ENCODE results near the gene IL2RA. TPM values are rescaled to one million over a fixed set of nuclear protein-coding genes. Genes with fewer than 3 reads are reported as not detected.

Gene IL2RA
- total and polyA plus RNA-seq, 9 of the 15 experiments (the other 6 are each of a cell fraction or from before 2014, with no cell fraction given) = 0.95 TPM; not detected in 8

DNA sequence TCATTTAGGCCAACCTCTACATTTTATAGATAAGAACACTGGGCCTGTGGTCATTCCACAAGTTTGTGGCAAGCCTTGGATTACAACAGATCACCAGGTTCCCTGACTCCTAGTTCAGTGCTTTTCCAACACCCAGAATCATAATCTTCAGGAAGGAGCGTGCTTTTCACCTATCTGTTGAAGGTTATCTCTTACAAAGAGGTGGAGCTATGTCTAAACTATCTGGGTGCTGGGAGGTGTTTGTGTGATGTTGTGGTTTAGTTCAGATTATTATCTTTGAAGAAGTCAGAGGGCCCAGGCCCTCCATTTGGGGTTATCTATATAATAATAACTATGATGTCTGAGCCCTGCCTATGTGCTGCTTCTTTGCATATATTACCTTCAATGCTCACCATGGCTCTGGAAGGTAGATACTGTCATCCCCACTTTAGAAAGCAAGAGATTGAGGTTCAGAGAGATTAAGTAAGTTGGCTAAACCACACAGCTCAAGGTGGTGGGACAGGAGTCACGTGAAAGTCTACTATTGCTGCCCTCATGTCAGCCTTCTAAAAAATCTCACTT, 24.0 kb downstream of the IL2RA start (continued):
- TF ChIP-seq CTBP1 (IDR thresholded peaks at IDR 0.05; ENCODE audit: borderline replicate concordance) = peak; percentile 24; the same call in 1 of the 2 replicates
- TF ChIP-seq ZNF263 (CRISPR knock-in tag; IDR thresholded peaks at IDR 0.05; ENCODE audit: borderline replicate concordance) = no peak
- TF ChIP-seq ZNF436 (CRISPR knock-in tag; IDR thresholded peaks at IDR 0.05) = no peak
- no peak for TF ChIP-seq ZNF197 (CRISPR knock-in tag; IDR thresholded peaks at IDR 0.05; ENCODE audit: low read depth)
- TF ChIP-seq GABPB1 (CRISPR knock-in tag; IDR thresholded peaks at IDR 0.05) = no peak
- no peak for TF ChIP-seq ZNF586 (CRISPR knock-in tag; conservative IDR thresholded peaks at IDR 0.05)

DNA sequence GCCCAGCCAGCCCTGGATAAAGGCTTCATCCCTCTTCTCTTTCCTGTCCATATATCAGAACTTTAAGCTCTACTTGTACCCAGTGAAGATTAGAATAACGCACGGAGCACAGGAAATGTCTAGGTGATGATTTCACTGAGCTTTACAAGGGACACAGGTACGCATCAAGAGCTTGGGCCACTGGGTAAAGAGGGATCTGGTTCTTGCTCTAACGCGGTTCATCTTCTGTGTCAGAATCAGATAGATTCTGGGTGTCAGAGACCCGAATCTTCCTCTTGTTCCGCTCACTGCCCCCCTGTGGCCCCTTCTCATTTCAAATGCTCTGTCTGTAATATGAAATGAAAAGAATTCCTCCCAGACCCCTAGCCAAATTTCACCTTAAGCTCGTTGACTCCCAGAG, 24.7 kb downstream of the IL2RA start:
- Histone ChIP-seq H3K4me2 (ENCODE audit: insufficient read depth, low read length) (no peak overlapping the region), H3K27ac (ENCODE audit: extremely low read depth, low read depth, low read length) (no peak overlapping the region), H3K9me1 (ENCODE audit: control insufficient read depth, insufficient read depth, low read length) (no peaks in the 10 kb centered on the region), H2AFZ (ENCODE audit: low read depth, low read length) (no peak overlapping the region), H4K20me1 (replicated peaks; ENCODE audit: control insufficient read depth, insufficient read depth, low read length) (no peaks in the 10 kb centered on the region), H3K9me3 (replicated peaks; ENCODE audit: control insufficient read depth, insufficient read depth, low read depth, low read length) (no peaks in the 10 kb centered on the region), H3K4me3 (no peak overlapping the region), H3K9ac (ENCODE audit: insufficient read depth in 1 of 2, low read depth in 2 of 2, low read length in 2 of 2) (no peak overlapping the region), H3K27me3 (ENCODE audit: control insufficient read depth in 2 of 2, insufficient read depth in 2 of 2, low read length in 2 of 2) (peaks cover 3 to 12% of the 10 kb centered on the region in 2 experiments; a peak in 4 of 5 replicates), H3K79me2 (ENCODE audit: control insufficient read depth, insufficient read depth, low read length) (no peaks in the 10 kb centered on the region), H3K36me3 (ENCODE audit: control insufficient read depth, insufficient read depth, low read length) (no peaks in the 10 kb centered on the region), H3K4me1 (replicated peaks in 1 of 2; ENCODE audit: control insufficient read depth in 2 of 2, insufficient read depth in 2 of 2, low read length in 2 of 2) (peaks cover 5 to 6% of the 10 kb centered on the region in 2 experiments; a peak in 3 of 5 replicates)
- POLR2A ChIA-PET = interaction anchor here (0.6 to 1.5 kb wide), 4 partner anchors 9 to 260 kb away, joined by 3 to 7 read pairs (median 3); no protein-coding TSS in a partner anchor
- in situ Hi-C loops (cut with MboI) (no loop called here), intact Hi-C loops (cut with micrococcal nuclease) (no loop called here)
- CTCF ChIA-PET (ENCODE audit: low intra/inter-chr PET ratio) = interaction anchor here (0.5 kb wide), 1 partner anchor 353 kb away, joined by 3 read pairs; the partner anchor contains the start of gene TASOR2
- FAIRE-seq (no peak), ATAC-seq (no peak), DNase-seq (ENCODE audit: extremely low read depth in 1 of 4, low spot score in 3 of 4) (no peak)
- no TSS peak for BruUV-seq (replicated peaks)
- 17% methylated on average over 8 of the region's 8 CpGs for WGBS (ENCODE audit: insufficient coverage, low coverage, missing lambda C conversion rate)
- TF ChIP-seq, protein P1, sequence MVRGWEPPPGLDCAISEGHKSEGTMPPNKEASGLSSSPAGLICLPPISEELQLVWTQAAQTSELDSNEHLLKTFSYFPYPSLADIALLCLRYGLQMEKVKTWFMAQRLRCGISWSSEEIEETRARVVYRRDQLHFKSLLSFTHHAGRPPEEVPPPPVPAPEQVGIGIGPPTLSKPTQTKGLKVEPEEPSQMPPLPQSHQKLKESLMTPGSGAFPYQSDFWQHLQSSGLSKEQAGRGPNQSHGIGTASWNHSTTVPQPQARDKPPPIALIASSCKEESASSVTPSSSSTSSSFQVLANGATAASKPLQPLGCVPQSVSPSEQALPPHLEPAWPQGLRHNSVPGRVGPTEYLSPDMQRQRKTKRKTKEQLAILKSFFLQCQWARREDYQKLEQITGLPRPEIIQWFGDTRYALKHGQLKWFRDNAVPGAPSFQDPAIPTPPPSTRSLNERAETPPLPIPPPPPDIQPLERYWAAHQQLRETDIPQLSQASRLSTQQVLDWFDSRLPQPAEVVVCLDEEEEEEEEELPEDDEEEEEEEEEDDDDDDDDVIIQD (CRISPR knock-in tag; IDR thresholded peaks at IDR 0.05) = no peak
- TF ChIP-seq HMGN3 (IDR thresholded peaks at IDR 0.05; ENCODE audit: borderline replicate concordance, extremely low read depth, insufficient read length, low read depth, low read length) = no peak
- no peak for TF ChIP-seq NCOA4 (IDR thresholded peaks at IDR 0.05; ENCODE audit: partially characterized antibody)
- TF ChIP-seq HDAC8 (tag; IDR thresholded peaks at IDR 0.05) = no peak
- TF ChIP-seq, protein P2, sequence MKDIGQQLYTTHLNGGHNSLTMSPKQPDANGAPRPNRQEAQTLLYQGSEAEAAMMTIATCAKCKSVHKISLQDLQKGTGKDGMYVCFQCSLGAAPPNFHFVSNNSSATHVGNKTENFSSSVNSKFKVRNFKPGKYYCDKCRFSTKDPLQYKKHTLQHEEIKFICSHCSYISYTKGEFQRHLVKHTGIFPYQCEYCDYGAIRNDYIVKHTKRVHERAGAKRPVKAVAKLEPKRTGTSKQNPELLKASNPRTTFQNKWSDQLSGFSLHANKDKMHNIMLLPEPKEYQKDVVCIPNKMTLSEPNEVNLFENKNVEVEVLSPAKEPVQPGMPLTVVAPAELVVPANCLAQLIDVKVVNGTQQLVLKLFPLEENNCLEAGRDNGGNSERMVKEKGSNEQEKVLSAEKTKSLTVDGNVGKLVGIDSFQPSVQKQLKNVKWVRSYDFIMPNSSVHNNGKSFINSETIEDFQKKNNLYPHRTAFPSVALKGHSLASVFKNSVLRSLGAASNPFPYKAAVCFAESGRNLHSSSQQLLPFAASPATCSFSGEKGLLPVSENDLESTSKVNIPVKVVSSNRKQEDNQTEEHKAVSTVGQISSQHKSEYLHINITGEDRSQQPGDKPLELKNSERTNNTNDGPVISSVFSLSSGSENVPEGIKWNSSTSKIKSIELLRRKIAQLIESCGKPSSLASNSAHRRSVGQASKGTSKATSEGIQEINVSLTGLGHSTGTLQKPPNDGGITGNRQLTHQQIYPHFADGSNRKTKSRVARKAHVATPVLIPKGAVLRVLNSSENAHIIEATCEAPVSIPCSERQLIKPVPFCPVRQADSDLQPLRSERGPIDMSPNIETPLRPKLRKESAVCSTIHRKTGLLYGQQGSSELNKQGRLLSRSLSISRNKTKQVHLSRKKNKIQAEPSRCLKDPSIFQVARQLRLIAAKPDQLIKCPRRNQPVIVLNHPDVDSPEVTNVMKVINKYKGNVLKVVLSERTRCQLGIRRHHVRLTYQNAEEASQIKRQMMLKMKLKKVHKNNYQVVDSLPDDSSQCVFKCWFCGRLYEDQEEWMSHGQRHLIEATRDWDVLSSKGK (CRISPR knock-in tag; IDR thresholded peaks at IDR 0.05) = no peak
- TF ChIP-seq CBX1 (IDR thresholded peaks at IDR 0.05; ENCODE audit: low read depth) = no peak
- no peak for TF ChIP-seq ZNF146 (CRISPR knock-in tag; IDR thresholded peaks at IDR 0.05; ENCODE audit: unreplicated experiment)
- no peak for TF ChIP-seq TAF1 (IDR thresholded peaks at IDR 0.05; ENCODE audit: control insufficient read depth, extremely low read depth, insufficient read depth, low read length, severe bottlenecking)
- TF ChIP-seq ZSCAN29 (IDR thresholded peaks at IDR 0.05) = no peak
- TF ChIP-seq ZNF217 (CRISPR knock-in tag; IDR thresholded peaks at IDR 0.05) = no peak
- no peak for TF ChIP-seq TCF7L2 (IDR thresholded peaks at IDR 0.05; ENCODE audit: low read depth, low read length)
